HepG2 (cell line): Measurements from ENCODE around the gene SNRNP27. TPM values are rescaled to one million over a fixed set of nuclear protein-coding genes. Genes with fewer than 3 reads are reported as not detected.
A peak's percentile ranks its signal among the peaks of the same experiment; 100 is the strongest.

Source experiments
- ATM ChIP-seq: fragments of 450-650 bp; IDR thresholded peaks from 2 replicates; pipeline ENCODE4 v1.7.1; 2017; ENCODE audit warnings: mild to moderate bottlenecking, borderline replicate concordance
- DZIP1 ChIP-seq: sonication (generic); formaldehyde crosslinking; IDR thresholded peaks from 2 replicates; pipeline ENCODE4 v1.5.0; 2020; ENCODE audit warnings: mild to moderate bottlenecking, missing genetic modification reagents
- GPN1 ChIP-seq: sonication (generic); formaldehyde crosslinking; IDR thresholded peaks from 2 replicates; pipeline ENCODE4 v1.5.1; 2020; ENCODE audit warnings: missing genetic modification reagents, borderline replicate concordance
- HNF4G ChIP-seq, 2 experiments: sonication (generic) in 1 of 2; formaldehyde crosslinking in 1 of 2; IDR thresholded peaks; 2 replicates each; pipeline versions ENCODE4 v1.4.0 to v1.6.1; 2011 to 2020; ENCODE audit warnings: borderline replicate concordance in 2 of 2, low read depth in 2 of 2, mild to moderate bottlenecking in 2 of 2, low read length in 1 of 2, missing genetic modification reagents in 1 of 2, moderate library complexity in 1 of 2
- HNRNPLL ChIP-seq: fragments of 200-400 bp; formaldehyde crosslinking; IDR thresholded peaks from 2 replicates; pipeline ENCODE4 v1.6.1; 2017; ENCODE audit warnings: mild to moderate bottlenecking, low read depth, low read length; ENCODE audit not compliant: poor library complexity, severe bottlenecking
- MYPOP ChIP-seq: sonication (generic); formaldehyde crosslinking; IDR thresholded peaks from 2 replicates; pipeline ENCODE4 v1.8.1; 2023; ENCODE audit warnings: mild to moderate bottlenecking, moderate library complexity, missing genetic modification reagents
- NFKB2 ChIP-seq: sonication (generic); formaldehyde crosslinking; IDR thresholded peaks from 2 replicates; pipeline ENCODE4 v1.4.0; 2020; ENCODE audit warnings: missing genetic modification reagents, borderline replicate concordance
- ONECUT2 ChIP-seq: sonication (generic); formaldehyde crosslinking; IDR thresholded peaks from 2 replicates; pipeline ENCODE4 v1.4.0; 2020; ENCODE audit warnings: missing genetic modification reagents
- RFX5 ChIP-seq: IDR thresholded peaks from 2 replicates; pipeline ENCODE4 v1.6.1; 2011; ENCODE audit warnings: low read depth, low read length, improper control_type of control experiment
- SP5 ChIP-seq: IDR thresholded peaks from 2 replicates; pipeline ENCODE4 v1.6.1; 2016; ENCODE audit warnings: low read depth, borderline replicate concordance
- SRSF1 ChIP-seq: fragments of 200-400 bp; formaldehyde crosslinking; optimal IDR thresholded peaks from 2 replicates; pipeline ENCODE3; 2017; ENCODE audit warnings: mild to moderate bottlenecking, low read depth, low read length, moderate library complexity
- TCF7L2 ChIP-seq: IDR thresholded peaks from 2 replicates; pipeline ENCODE4 v1.6.1; 2011; ENCODE audit warnings: mild to moderate bottlenecking, low read depth, low read length, moderate library complexity
- TERF1 ChIP-seq: sonication (generic); formaldehyde crosslinking; IDR thresholded peaks from 2 replicates; pipeline ENCODE4 v1.8.0; 2022; ENCODE audit warnings: mild to moderate bottlenecking, missing genetic modification reagents, moderate library complexity
- ZNF12 ChIP-seq: sonication (generic); formaldehyde crosslinking; IDR thresholded peaks from 2 replicates; pipeline ENCODE4 v1.5.0; 2020; ENCODE audit warnings: missing genetic modification reagents
- ZNF746 ChIP-seq: sonication (generic); formaldehyde crosslinking; IDR thresholded peaks from 2 replicates; pipeline ENCODE4 v1.8.0; 2022; ENCODE audit warnings: mild to moderate bottlenecking, missing genetic modification reagents
- ZNF816 ChIP-seq: sonication (generic); formaldehyde crosslinking; IDR thresholded peaks from 2 replicates; pipeline ENCODE4 v1.8.0; 2022; ENCODE audit warnings: missing genetic modification reagents, mild to moderate bottlenecking, borderline replicate concordance
- ZSCAN21 ChIP-seq: sonication (generic); formaldehyde crosslinking; IDR thresholded peaks from 2 replicates; pipeline ENCODE4 v1.8.0; 2022; ENCODE audit warnings: mild to moderate bottlenecking, missing genetic modification reagents, moderate library complexity, borderline replicate concordance
- ZUFSP ChIP-seq: sonication (generic); formaldehyde crosslinking; IDR thresholded peaks from 2 replicates; pipeline ENCODE4 v1.9.0; 2021; ENCODE audit warnings: missing genetic modification reagents, mild to moderate bottlenecking, borderline replicate concordance
- polyA plus RNA-seq, 8 experiments: library from polyadenylated mRNA; depleted of rRNA in 3 of 8; stranded (reverse) in 7 of 8; unstranded in 1 of 8; fragments of >200 nt; fragmentation: Illumina TruSeq in 4 of 8; extraction: Trizol in 4 of 8; gene quantifications; 2 replicates each; pipeline versions ENCODE4 v1.2.1 to v1.2.3, GENCODE V29; 2011 to 2016; ENCODE audit warnings: low read depth in 4 of 8, missing spikeins in 1 of 8, mixed read lengths in 1 of 8; ENCODE audit not compliant: insufficient read depth in 1 of 8
- total RNA-seq, 5 experiments: library from RNA; depleted of rRNA; stranded (reverse); fragments of >200 nt; fragmentation: Illumina TruSeq; extraction: Trizol; gene quantifications; 2 replicates each; pipeline ENCODE4 v1.2.3, GENCODE V29; 2016; ENCODE audit warnings: low read depth in 1 of 5

SNRNP27 gene
- total and polyA plus RNA-seq, 2 of the 13 experiments (the other 11 are each of a cell fraction or from before 2014, with no cell fraction given) = 49.8 to 54.6 TPM

- TF ChIP-seq NFKB2 (CRISPR knock-in tag) (peak; percentile 90; the same call in 1 of the 2 replicates), ONECUT2 (no peak), GPN1 (0 out of 2 replicates have a peak, but pooled peaks have one; percentile 12), HNRNPLL (peak; percentile 91), ATM (no peak), RFX5 (peak; percentile 99), ZNF746 (CRISPR knock-in tag) (peak; percentile 90), SP5 (CRISPR knock-in tag) (no peak; the same call in 1 of the 2 replicates), ZSCAN21 (CRISPR knock-in tag) (peak; percentile 94; the same call in 1 of the 2 replicates), MYPOP (CRISPR knock-in tag) (peak; percentile 86), SRSF1 (peak; percentile 93), ZNF816 (peak; percentile 86), TERF1 (CRISPR knock-in tag) (peak; percentile 77; the same call in 1 of the 2 replicates), TCF7L2 (no peak), ZNF12 (CRISPR knock-in tag) (peak; percentile 82; the same call in 1 of the 2 replicates), DZIP1 (peak; percentile 82; the same call in 1 of the 2 replicates), HNF4G (IDR thresholded peaks at IDR 0.05; ENCODE audit: borderline replicate concordance, low read depth, low read length) (0 out of 2 replicates have a peak, but pooled peaks have one; percentile 5), HNF4G (CRISPR knock-in tag; IDR thresholded peaks at IDR 0.05; ENCODE audit: borderline replicate concordance, low read depth) (peak; percentile 62; the same call in 1 of the 2 replicates), ZUFSP (no peak)
These were observed 20.6 kb downstream of the SNRNP27 start (continued) for GRCh38 chr2:69914164-69914949.
